ENCODE data around the gene PGPEP1. TPM values are rescaled to one million over a fixed set of nuclear protein-coding genes. Genes with fewer than 3 reads are reported as not detected.

Gene PGPEP1
- total RNA-seq, 1 donor from 2014 or later: 27.5 TPM

DNA sequence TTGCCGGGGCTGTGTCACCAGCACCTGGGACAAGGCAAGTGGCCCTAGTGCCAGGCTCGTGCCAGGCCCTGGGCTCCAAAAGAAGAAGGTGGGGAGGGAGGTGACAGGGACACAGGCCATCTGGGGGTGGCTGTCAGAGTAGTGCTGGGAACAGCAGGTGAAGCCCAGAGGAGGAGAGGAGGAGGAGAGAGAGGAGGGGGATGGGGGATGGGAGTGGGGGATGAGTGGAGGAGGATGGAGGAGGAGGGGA lies 36.3 kb upstream of the PGPEP1 start:
- Histone ChIP-seq H3K27ac (peak overlapping the region; percentile 98), H3K4me3 (peak overlapping the region; percentile 41 to 45), H3K36me3 (peaks cover 0 to 4% of the 10 kb centered on the region in 2 donors), H3K4me1 (peaks cover 64% of the 10 kb centered on the region), H3K27me3 (no peaks in the 10 kb centered on the region), H3K9me3 (no peaks in the 10 kb centered on the region)
- intact Hi-C loops (cut with DNase I): loop anchor here (2.0 kb wide), 1 partner anchor 23 kb away; the partner anchor contains the start of gene JUND
- no peak for DNase-seq (ENCODE audit: extremely low spot score in 2 of 2)
- no peak for TF ChIP-seq POLR2A (IDR thresholded peaks at IDR 0.05)
- TF ChIP-seq, protein P1, sequence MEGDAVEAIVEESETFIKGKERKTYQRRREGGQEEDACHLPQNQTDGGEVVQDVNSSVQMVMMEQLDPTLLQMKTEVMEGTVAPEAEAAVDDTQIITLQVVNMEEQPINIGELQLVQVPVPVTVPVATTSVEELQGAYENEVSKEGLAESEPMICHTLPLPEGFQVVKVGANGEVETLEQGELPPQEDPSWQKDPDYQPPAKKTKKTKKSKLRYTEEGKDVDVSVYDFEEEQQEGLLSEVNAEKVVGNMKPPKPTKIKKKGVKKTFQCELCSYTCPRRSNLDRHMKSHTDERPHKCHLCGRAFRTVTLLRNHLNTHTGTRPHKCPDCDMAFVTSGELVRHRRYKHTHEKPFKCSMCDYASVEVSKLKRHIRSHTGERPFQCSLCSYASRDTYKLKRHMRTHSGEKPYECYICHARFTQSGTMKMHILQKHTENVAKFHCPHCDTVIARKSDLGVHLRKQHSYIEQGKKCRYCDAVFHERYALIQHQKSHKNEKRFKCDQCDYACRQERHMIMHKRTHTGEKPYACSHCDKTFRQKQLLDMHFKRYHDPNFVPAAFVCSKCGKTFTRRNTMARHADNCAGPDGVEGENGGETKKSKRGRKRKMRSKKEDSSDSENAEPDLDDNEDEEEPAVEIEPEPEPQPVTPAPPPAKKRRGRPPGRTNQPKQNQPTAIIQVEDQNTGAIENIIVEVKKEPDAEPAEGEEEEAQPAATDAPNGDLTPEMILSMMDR (IDR thresholded peaks at IDR 0.05): no peak
- TF ChIP-seq POLR2AphosphoS5 (IDR thresholded peaks at IDR 0.05; ENCODE audit: insufficient read depth in 1 of 2, low read depth in 1 of 2): no peak

DNA sequence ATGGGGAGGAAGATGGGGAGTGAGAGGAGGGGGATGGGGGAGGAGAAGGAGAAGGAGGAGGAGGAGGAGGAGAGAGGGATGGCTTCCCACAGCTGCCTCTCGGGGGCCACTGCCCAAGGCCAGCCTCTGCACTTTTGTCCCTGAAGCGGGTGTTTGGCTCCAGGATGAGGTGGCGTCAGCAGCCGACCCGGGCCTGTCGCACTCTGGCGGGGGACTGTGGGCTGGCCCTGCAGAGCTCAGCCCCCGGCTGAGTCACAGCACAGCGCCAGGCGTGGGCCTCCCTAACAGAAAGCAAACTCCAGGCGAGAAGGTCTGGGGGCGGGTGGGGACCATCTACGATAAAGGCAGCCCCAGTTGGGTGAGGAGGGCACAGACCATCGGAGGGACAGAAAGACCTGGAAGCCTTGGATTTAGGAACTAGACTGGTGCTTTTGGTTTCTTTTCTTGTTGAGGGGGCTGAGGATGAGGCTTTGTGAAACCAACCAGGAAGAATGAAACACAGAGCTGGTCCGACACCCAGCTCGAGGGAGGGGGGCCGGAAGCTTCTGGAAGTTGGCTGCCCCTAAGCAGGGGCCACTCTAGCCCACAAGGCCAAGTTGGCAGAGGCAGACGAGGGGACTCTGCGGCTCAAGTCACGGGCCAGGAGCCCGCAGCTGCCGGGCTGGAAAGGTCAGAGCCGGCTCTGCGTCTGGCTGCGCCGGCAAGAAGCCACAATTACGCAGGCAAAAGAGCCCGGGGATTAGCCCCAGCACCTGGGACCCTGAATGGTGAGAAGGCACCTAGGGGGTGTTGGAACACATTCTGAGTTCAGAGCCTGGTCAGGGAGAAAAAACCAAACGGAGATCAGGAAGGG lies 35.7 kb upstream of the PGPEP1 start:
- Histone ChIP-seq H3K36me3 (peaks cover 0 to 8% of the 10 kb centered on the region in 2 donors), H3K27ac (peak overlapping the region; percentile 98), H3K9me3 (no peaks in the 10 kb centered on the region), H3K4me1 (peaks cover 64% of the 10 kb centered on the region), H3K27me3 (no peaks in the 10 kb centered on the region), H3K4me3 (peak overlapping the region; percentile 41 to 45)
- intact Hi-C loops (cut with DNase I): loop anchor here (2.0 kb wide), 1 partner anchor 24 kb away; the partner anchor contains the start of gene JUND
- TF ChIP-seq POLR2AphosphoS5 (IDR thresholded peaks at IDR 0.05; ENCODE audit: insufficient read depth in 1 of 2, low read depth in 1 of 2): peak; percentile 61 to 95
- TF ChIP-seq POLR2A (IDR thresholded peaks at IDR 0.05): peak in 1 of 2 donors; percentile 74
- TF ChIP-seq, protein P1 (IDR thresholded peaks at IDR 0.05): no peak
- no peak for DNase-seq (ENCODE audit: extremely low spot score in 2 of 2)

- no peak for TF ChIP-seq POLR2A (IDR thresholded peaks at IDR 0.05)
- TF ChIP-seq POLR2AphosphoS5 (IDR thresholded peaks at IDR 0.05; ENCODE audit: insufficient read depth in 1 of 2, low read depth in 1 of 2): no peak
- TF ChIP-seq, protein P1 (IDR thresholded peaks at IDR 0.05): no peak
- intact Hi-C loops (cut with DNase I): no loop called here
- no peak overlapping the region for H3K4me3 ChIP-seq
- peaks cover 0 to 16% of the 10 kb centered on the region in 2 donors for H3K36me3 ChIP-seq
- H3K27me3 ChIP-seq: no peaks in the 10 kb centered on the region
- no peaks in the 10 kb centered on the region for H3K9me3 ChIP-seq
- H3K27ac ChIP-seq: peak overlapping the region; percentile 98
- DNase-seq (ENCODE audit: extremely low spot score in 2 of 2): no peak
- peaks cover 51% of the 10 kb centered on the region for H3K4me1 ChIP-seq
These were observed 34.0 kb upstream of the PGPEP1 start for GRCh38 chr19:18306209-18306887.

GRCh38 chr19:18306888-18307260 lies 33.5 kb upstream of the PGPEP1 start:
- Histone ChIP-seq H3K27ac (peak overlapping the region; percentile 98), H3K27me3 (no peaks in the 10 kb centered on the region), H3K4me1 (peaks cover 49% of the 10 kb centered on the region), H3K36me3 (peaks cover 0 to 18% of the 10 kb centered on the region in 2 donors), H3K9me3 (no peaks in the 10 kb centered on the region), H3K4me3 (no peak overlapping the region)
- no peak for DNase-seq (ENCODE audit: extremely low spot score in 2 of 2)
- intact Hi-C loops (cut with DNase I): no loop called here
- TF ChIP-seq POLR2A (IDR thresholded peaks at IDR 0.05) (no peak), POLR2AphosphoS5 (IDR thresholded peaks at IDR 0.05; ENCODE audit: insufficient read depth in 1 of 2, low read depth in 1 of 2) (peak in 1 of 2 donors; percentile 7)
- TF ChIP-seq, protein P1 (IDR thresholded peaks at IDR 0.05): no peak

Measured in vagina (tissue), 2 donors.